K562 (cell line): ENCODE data around the gene ARHGAP26. TPM values are rescaled to one million over a fixed set of nuclear protein-coding genes. Genes with fewer than 3 reads are reported as not detected.

Source experiments
- ATAC-seq: fragments of 200-7000 bp; cut with Tn5 transposase; 3 replicates; pipeline ENCODE4 v1.9.1; 2020; ENCODE audit warnings: moderate library complexity
- BruUV-seq: library from RNA; stranded (reverse); fragments of 400-500 nt; replicated peaks from 2 replicates; lab custom pipeline; 2021; lab: Mats Ljungman, UMichigan
- CTCF ChIA-PET: fragments of 300-600 bp; formaldehyde crosslinking; extraction: SDS; loops from one replicate; lab custom pipeline; 2021; ENCODE audit warnings: low intra/inter-chr PET ratio; lab: Yijun Ruan, JAX
- POLR2A ChIA-PET: fragments of 300-600, 350-650 bp; sonication (Branson Sonifier 250); formaldehyde crosslinking; extraction: SDS; loops from one replicate; lab custom pipeline; 2021; ENCODE audit warnings: antibody characterized with exemption, inconsistent platforms; lab: Yijun Ruan, JAX
- DNase-seq, 4 experiments: peaks; one replicate each; pipeline versions ENCODE4 v3.0.0 to v3.0.0-alpha.2; 2011 to 2018; ENCODE audit warnings: low spot score in 3 of 4, mixed read lengths in 3 of 4; ENCODE audit errors: extremely low read depth in 1 of 4
- FAIRE-seq: peaks from 2 replicates; lab custom pipeline; 2011; peaks lifted over from hg19 to GRCh38; lab: Jason Lieb, UNC
- H2AFZ ChIP-seq: 2 replicates; pipeline ENCODE4 v1.6.0; 2011; ENCODE audit warnings: low read depth, low read length, control low read depth, inconsistent platforms
- H3K27ac ChIP-seq: fragments of 200-600 bp; 3 replicates; pipeline ENCODE4 v1.8.0; 2011; ENCODE audit warnings: low read depth, mild to moderate bottlenecking, control low read depth, inconsistent platforms, low read length, moderate library complexity, mixed read lengths; ENCODE audit errors: extremely low read depth
- H3K27me3 ChIP-seq, 2 experiments: fragments of 300-600 bp in 1 of 2; 2 replicates in 1 of 2; 3 replicates in 1 of 2; pipeline versions ENCODE4 v1.6.0 to v1.8.0; 2011; ENCODE audit warnings: inconsistent platforms in 2 of 2, low read length in 2 of 2, mild to moderate bottlenecking in 1 of 2, mixed read lengths in 1 of 2, moderate library complexity in 1 of 2; ENCODE audit not compliant: control insufficient read depth in 2 of 2, insufficient read depth in 2 of 2
- H3K36me3 ChIP-seq: fragments of 300-600 bp; 3 replicates; pipeline ENCODE4 v1.8.0; 2011; ENCODE audit warnings: mild to moderate bottlenecking, low read length, inconsistent platforms; ENCODE audit not compliant: control insufficient read depth, insufficient read depth
- H3K4me1 ChIP-seq, 2 experiments: fragments of 200-600 bp in 1 of 2; replicated peaks in 1 of 2; 2 replicates in 1 of 2; 3 replicates in 1 of 2; pipeline versions ENCODE4 v1.5.1 to v1.8.0; 2011; ENCODE audit warnings: inconsistent platforms in 2 of 2, low read length in 2 of 2, mild to moderate bottlenecking in 1 of 2, mixed read lengths in 1 of 2, moderate library complexity in 1 of 2; ENCODE audit not compliant: control insufficient read depth in 2 of 2, insufficient read depth in 2 of 2
- H3K4me2 ChIP-seq: 2 replicates; pipeline ENCODE4 v1.6.1; 2011; ENCODE audit warnings: low read length, control low read depth, inconsistent platforms, mixed read lengths; ENCODE audit not compliant: insufficient read depth
- H3K4me3 ChIP-seq: fragments of 200-600 bp; sonication (generic), shearing (Covaris generic); 2 replicates; pipeline ENCODE4 v1.5.1; 2016; ENCODE audit warnings: control low read depth, inconsistent platforms
- H3K79me2 ChIP-seq: fragments of 200-600 bp; 3 replicates; pipeline ENCODE4 v1.8.0; 2011; ENCODE audit warnings: low read length, inconsistent platforms; ENCODE audit not compliant: control insufficient read depth, insufficient read depth
- H3K9ac ChIP-seq, 2 experiments: 2 replicates each; pipeline versions ENCODE4 v1.6.0 to v1.6.1; 2011; ENCODE audit warnings: low read depth in 2 of 2, low read length in 2 of 2, control low read depth in 1 of 2, inconsistent platforms in 1 of 2, mild to moderate bottlenecking in 1 of 2, mixed read lengths in 1 of 2; ENCODE audit not compliant: insufficient read depth in 1 of 2
- H3K9me1 ChIP-seq: one replicate; pipeline ENCODE4 v1.6.0; 2011; ENCODE audit warnings: inconsistent platforms, mild to moderate bottlenecking, low read length, moderate library complexity; ENCODE audit not compliant: control insufficient read depth, insufficient read depth
- H3K9me3 ChIP-seq: replicated peaks from 2 replicates; pipeline ENCODE4 v1.5.1; 2011; ENCODE audit warnings: low read depth, low read length, inconsistent platforms; ENCODE audit not compliant: control insufficient read depth, insufficient read depth
- H4K20me1 ChIP-seq: replicated peaks from 2 replicates; pipeline ENCODE4 v1.6.1; 2011; ENCODE audit warnings: low read length, inconsistent platforms, mixed read lengths; ENCODE audit not compliant: control insufficient read depth, insufficient read depth
- NFYB ChIP-seq: IDR thresholded peaks from 2 replicates; pipeline ENCODE4 v1.6.1; 2011; ENCODE audit warnings: mild to moderate bottlenecking, moderate library complexity; ENCODE audit not compliant: insufficient read length; ENCODE audit errors: extremely low read depth
- SMARCA5 ChIP-seq: fragments of 450-650 bp; IDR thresholded peaks from 2 replicates; pipeline ENCODE4 v1.6.1; 2016
- TAF7 ChIP-seq: fragments of 450-650 bp; IDR thresholded peaks from 2 replicates; pipeline ENCODE4 v1.6.1; 2016; ENCODE audit warnings: missing genetic modification characterization, missing compliant biosample characterization
- WGBS: fragments of 100-300 bp; shearing (Covaris generic); methylation state at CpG from one replicate; pipeline ENCODE4 v1.1.6; 2016; ENCODE audit warnings: low coverage, mixed read lengths; ENCODE audit not compliant: insufficient coverage; ENCODE audit errors: missing lambda C conversion rate; 5-methylcytosine and 5-hydroxymethylcytosine counted together
- in situ Hi-C: fragments of 300-500 bp; cut with MboI; formaldehyde crosslinking; loops from 4 replicates; pipeline ENCODE4 v1.15.0; 2018; ENCODE audit warnings: inconsistent platforms, mixed read lengths
- intact Hi-C: fragments of 100-400 bp; cut with micrococcal nuclease; formaldehyde crosslinking; loops from 2 replicates; pipeline ENCODE4 v1.14.2; 2022
- polyA plus RNA-seq, 8 experiments: library from polyadenylated mRNA; depleted of rRNA in 4 of 8; stranded (reverse) in 5 of 8; unstranded in 3 of 8; fragments of >200 nt; fragmentation: Nextera tagmentation in 2 of 8; fragmentation: Illumina TruSeq in 1 of 8; extraction: Ambion mirVana in 2 of 8; extraction: Trizol in 1 of 8; gene quantifications; 2 replicates each; pipeline versions ENCODE4 v1.2.1 to v1.2.3, GENCODE V29; 2011 to 2014; ENCODE audit warnings: inconsistent platforms in 1 of 8, missing spikeins in 1 of 8
- total RNA-seq, 7 experiments: library from RNA; depleted of rRNA in 6 of 7; stranded (reverse); fragments of >200 nt in 6 of 7; fragmentation: Illumina TruSeq in 2 of 7; extraction: Trizol in 2 of 7; gene quantifications; 2 replicates each; pipeline versions ENCODE4 v1.2.1 to v1.2.3, GENCODE V29; 2011 to 2021; ENCODE audit warnings: low replicate concordance in 1 of 7
- TF ChIP-seq, protein P1 (sequence below), 3 experiments: IDR thresholded peaks in 2 of 3; conservative IDR thresholded peaks in 1 of 3; 2 replicates each; pipeline ENCODE4 v1.5.1; 2011 to 2012; ENCODE audit warnings: low read length in 3 of 3, mild to moderate bottlenecking in 3 of 3, control low read depth in 2 of 3, improper control_type of control experiment in 1 of 3, inconsistent platforms in 1 of 3, low read depth in 1 of 3, mixed read lengths in 1 of 3, moderate library complexity in 1 of 3; ENCODE audit not compliant: insufficient read depth in 2 of 3

The ARHGAP26 gene
- total and polyA plus RNA-seq, 9 of the 15 experiments (the other 6 are each of a cell fraction or from before 2014, with no cell fraction given), result 0.13 to 1.1 (median 0.55) TPM

DNA sequence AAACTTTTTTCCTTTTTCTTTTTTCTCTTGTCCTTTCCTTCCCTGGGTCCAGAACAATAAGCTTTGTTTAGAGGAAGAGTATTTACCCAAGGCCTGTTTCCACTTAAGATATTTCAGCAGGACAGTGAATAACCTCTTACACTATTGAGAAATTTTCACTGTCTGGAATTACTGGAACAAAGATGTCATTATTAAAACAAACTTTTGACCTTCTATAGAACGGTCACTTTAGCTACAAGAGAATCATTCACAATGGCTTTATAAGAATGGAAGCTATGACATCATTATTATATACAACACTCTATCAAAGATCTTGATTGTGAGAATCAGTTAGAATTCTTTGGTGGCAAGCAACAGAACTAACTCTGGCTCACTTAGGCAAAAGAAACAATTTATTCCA, 22.0 kb upstream of the ARHGAP26 start:
- ATAC-seq (no peak), FAIRE-seq (no peak), DNase-seq (no peak)
- ChIA-PET CTCF (interaction anchor here (1.5 to 5.4 kb wide), 3 partner anchors 119 to 140 kb away, joined by 8 to 47 read pairs (median 11); no protein-coding TSS in a partner anchor), POLR2A (interaction anchor here (0.6 to 1.4 kb wide), 4 partner anchors 12 to 303 kb away, joined by 3 to 5 read pairs (median 4); no protein-coding TSS in a partner anchor)
- WGBS, result 0% methylated on average over 1 of the region's 1 CpG
- Histone ChIP-seq H3K9ac (no peak overlapping the region), H3K9me1 (no peaks in the 10 kb centered on the region), H3K4me3 (no peak overlapping the region), H3K4me2 (no peak overlapping the region), H2AFZ (no peak overlapping the region), H3K27ac (no peak overlapping the region), H4K20me1 (no peaks in the 10 kb centered on the region), H3K79me2 (no peaks in the 10 kb centered on the region), H3K36me3 (no peaks in the 10 kb centered on the region), H3K4me1 (no peaks in the 10 kb centered on the region), H3K9me3 (no peaks in the 10 kb centered on the region), H3K27me3 (no peaks in the 10 kb centered on the region)
- in situ Hi-C loops (no loop called here), intact Hi-C loops (loop anchor here (1.0 to 2.0 kb wide), 2 partner anchors 119 to 132 kb away; no protein-coding TSS in a partner anchor)
- TF ChIP-seq TAF7 (tag) (no peak), NFYB (no peak), SMARCA5 (no peak)
- TF ChIP-seq, protein P1, sequence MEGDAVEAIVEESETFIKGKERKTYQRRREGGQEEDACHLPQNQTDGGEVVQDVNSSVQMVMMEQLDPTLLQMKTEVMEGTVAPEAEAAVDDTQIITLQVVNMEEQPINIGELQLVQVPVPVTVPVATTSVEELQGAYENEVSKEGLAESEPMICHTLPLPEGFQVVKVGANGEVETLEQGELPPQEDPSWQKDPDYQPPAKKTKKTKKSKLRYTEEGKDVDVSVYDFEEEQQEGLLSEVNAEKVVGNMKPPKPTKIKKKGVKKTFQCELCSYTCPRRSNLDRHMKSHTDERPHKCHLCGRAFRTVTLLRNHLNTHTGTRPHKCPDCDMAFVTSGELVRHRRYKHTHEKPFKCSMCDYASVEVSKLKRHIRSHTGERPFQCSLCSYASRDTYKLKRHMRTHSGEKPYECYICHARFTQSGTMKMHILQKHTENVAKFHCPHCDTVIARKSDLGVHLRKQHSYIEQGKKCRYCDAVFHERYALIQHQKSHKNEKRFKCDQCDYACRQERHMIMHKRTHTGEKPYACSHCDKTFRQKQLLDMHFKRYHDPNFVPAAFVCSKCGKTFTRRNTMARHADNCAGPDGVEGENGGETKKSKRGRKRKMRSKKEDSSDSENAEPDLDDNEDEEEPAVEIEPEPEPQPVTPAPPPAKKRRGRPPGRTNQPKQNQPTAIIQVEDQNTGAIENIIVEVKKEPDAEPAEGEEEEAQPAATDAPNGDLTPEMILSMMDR (IDR thresholded peaks at IDR 0.05 in 2 of 3, conservative IDR thresholded peaks at IDR 0.05 in 1 of 3; ENCODE audit: insufficient read depth in 2 of 3, low read depth in 1 of 3, low read length in 3 of 3), result no peak
- BruUV-seq, result no TSS peak
